Activated CD4-positive, alpha-beta T cell treated with anti-CD3 and anti-CD28 coated beads for 36 hours (primary cell): ENCODE measurements around the gene E4F1. TPM values are rescaled to one million over a fixed set of nuclear protein-coding genes. Genes with fewer than 3 reads are reported as not detected.
"Not testable (repeated sequence)": the region's sequence is repeated elsewhere in the genome, so short reads cannot be mapped to it uniquely, and the experiment has no call there.

Experiments
- ATAC-seq: fragments of 200-7000 bp; cut with Tn5 transposase; one replicate; pipeline ENCODE4 v1.10.0; 2021; ENCODE audit warnings: mild to moderate bottlenecking, moderate library complexity
- CTCF ChIA-PET: fragments of 350-600 bp; sonication (Branson Sonifier 250); formaldehyde crosslinking; loops from one replicate; lab custom pipeline; 2021; ENCODE audit warnings: antibody characterized with exemption; lab: Charles Lee
- POLR2A ChIA-PET: fragments of 350-600 bp; sonication (Branson Sonifier 250); formaldehyde crosslinking; loops from one replicate; lab custom pipeline; 2021; ENCODE audit warnings: antibody characterized with exemption, inconsistent platforms; lab: Charles Lee
- DNase-seq: peaks from one replicate; pipeline ENCODE4 v3.0.0-alpha.2; 2020
- H3K27ac Mint-ChIP-seq: one replicate; pipeline ENCODE4 v1.8.0; 2021; ENCODE audit warnings: mixed read lengths
- H3K27me3 Mint-ChIP-seq: one replicate; pipeline ENCODE4 v1.8.0; 2021; ENCODE audit warnings: mixed read lengths
- H3K36me3 Mint-ChIP-seq: one replicate; pipeline ENCODE4 v1.8.0; 2021; ENCODE audit warnings: low read depth, mixed read lengths
- H3K4me1 Mint-ChIP-seq: one replicate; pipeline ENCODE4 v1.8.0; 2021; ENCODE audit warnings: mixed read lengths
- H3K4me3 Mint-ChIP-seq: one replicate; pipeline ENCODE4 v1.8.0; 2021; ENCODE audit warnings: mild to moderate bottlenecking, moderate library complexity, mixed read lengths
- H3K9me3 Mint-ChIP-seq: one replicate; pipeline ENCODE4 v1.8.0; 2021; ENCODE audit warnings: low read depth, mixed read lengths
- intact Hi-C, 2 experiments: fragments of 100-400 bp; cut with DNase I in 1 of 2; cut with micrococcal nuclease in 1 of 2; formaldehyde crosslinking; loops; one replicate each; pipeline versions ENCODE4 v1.14.2 to v1.15.1; 2022 to 2024; cut with DNase I, micrococcal nuclease
- total RNA-seq, 2 experiments: library from RNA; stranded (reverse); gene quantifications; one replicate each; pipeline ENCODE4 v1.2.3, GENCODE V29; 2021

E4F1 gene
- total RNA-seq, 2 experiments from 2014 or later = 18.0 to 18.6 TPM

DNA sequence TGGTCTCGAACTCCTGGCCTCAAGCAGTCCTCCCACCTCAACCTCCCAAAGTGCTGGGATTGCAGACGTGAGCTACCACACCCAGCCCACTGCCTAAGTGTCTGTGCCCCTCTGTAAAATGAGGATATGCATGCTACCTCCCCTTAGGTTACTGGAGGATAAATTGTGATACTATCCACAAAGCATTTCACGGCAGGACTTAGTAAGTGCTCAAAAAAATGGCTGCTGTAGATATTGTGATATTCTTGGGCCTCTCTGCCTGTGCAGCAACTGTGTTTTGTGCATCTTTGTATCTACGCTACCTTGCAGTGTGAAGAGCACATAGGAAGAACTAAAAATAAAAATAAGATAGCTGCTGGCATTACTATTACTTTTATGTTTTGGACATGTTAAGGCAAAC is 25.1 kb upstream of the E4F1 start:
- POLR2A ChIA-PET = interaction anchor here (0.6 kb wide), 1 partner anchor 11 kb away, joined by 3 read pairs; no protein-coding TSS in a partner anchor
- no peak overlapping the region for H3K27ac Mint-ChIP-seq
- peak overlapping the region; percentile 11 for H3K4me3 Mint-ChIP-seq
- CTCF ChIA-PET = no interaction called here
- H3K36me3 Mint-ChIP-seq = no peaks in the 10 kb centered on the region
- ATAC-seq (no peak), DNase-seq (no peak)
- H3K27me3 Mint-ChIP-seq = peaks cover 23% of the 10 kb centered on the region
- H3K9me3 Mint-ChIP-seq = no peaks in the 10 kb centered on the region
- peaks cover 5% of the 10 kb centered on the region for H3K4me1 Mint-ChIP-seq
- intact Hi-C loops = loop anchor here in 1 of 2 experiments (5.0 kb wide), 1 partner anchor 289 kb away; no protein-coding TSS in a partner anchor

DNA sequence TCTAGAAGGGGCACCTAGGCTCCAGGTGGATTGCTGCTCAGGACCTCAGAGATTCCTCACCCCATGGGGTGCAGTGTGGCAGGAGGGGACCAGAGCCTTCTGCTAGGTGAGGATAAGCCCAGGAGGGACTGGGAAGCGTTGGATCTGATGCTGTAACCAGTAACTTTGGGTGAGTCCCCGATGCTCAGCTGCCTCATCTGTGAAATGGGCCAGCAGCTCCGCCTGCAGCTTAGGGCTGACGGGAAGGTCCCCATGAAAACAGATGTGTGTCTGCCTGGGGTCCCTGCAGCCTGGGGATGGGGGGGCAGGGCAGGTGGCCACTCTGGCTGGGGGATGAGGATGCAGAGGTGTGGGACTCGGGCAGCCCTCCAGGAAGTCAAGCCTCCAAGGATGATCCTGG is 24.3 kb upstream of the E4F1 start:
- POLR2A ChIA-PET = no interaction called here
- H3K36me3 Mint-ChIP-seq = no peaks in the 10 kb centered on the region

DNA sequence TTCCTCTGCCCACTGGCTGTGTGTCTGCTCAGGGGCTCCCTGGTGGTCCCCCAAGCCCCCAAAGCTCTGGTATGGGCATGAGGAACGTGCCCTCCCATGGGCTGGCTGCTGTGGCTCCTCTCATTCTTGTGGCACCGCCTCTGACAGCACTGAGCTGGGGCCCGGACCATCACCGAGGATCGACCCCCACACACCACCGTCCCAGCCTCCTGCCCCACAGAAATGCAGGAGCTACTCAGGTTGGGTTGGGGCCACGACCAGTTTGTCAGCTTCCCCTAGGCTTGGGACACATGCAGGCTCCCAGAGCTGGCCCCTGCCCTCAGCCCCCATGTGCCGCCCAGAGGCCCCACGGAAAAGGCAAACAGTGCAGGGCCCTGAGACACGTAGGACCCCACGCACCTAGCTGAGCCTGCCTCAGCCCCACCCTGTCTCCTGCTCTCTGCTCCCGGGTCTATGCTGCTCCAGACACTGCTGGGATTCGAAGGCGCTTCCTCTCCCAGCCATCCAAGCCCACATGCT is 23.7 kb upstream of the E4F1 start:
- CTCF ChIA-PET = no interaction called here
- H3K27ac Mint-ChIP-seq = no peak overlapping the region
- H3K9me3 Mint-ChIP-seq = no peaks in the 10 kb centered on the region
- DNase-seq (no peak), ATAC-seq (no peak)
- peaks cover 23% of the 10 kb centered on the region for H3K27me3 Mint-ChIP-seq
- peaks cover 10% of the 10 kb centered on the region for H3K4me1 Mint-ChIP-seq
- no peaks in the 10 kb centered on the region for H3K36me3 Mint-ChIP-seq
- intact Hi-C loops = loop anchor here in 1 of 2 experiments (5.0 to 10.0 kb wide), 2 partner anchors 288 to 585 kb away; partner anchors contain the start of genes CRAMP1 and IFT140
- no peak overlapping the region for H3K4me3 Mint-ChIP-seq
- POLR2A ChIA-PET = no interaction called here

More for the DNA sequence above, 24.3 kb upstream of the E4F1 start:
- intact Hi-C loops = loop anchor here in 1 of 2 experiments (5.0 kb wide), 1 partner anchor 288 kb away; no protein-coding TSS in a partner anchor
- CTCF ChIA-PET = no interaction called here
- DNase-seq (no peak), ATAC-seq (no peak)
- Mint-ChIP-seq H3K27ac (no peak overlapping the region), H3K4me1 (peaks cover 5% of the 10 kb centered on the region), H3K9me3 (no peaks in the 10 kb centered on the region), H3K4me3 (no peak overlapping the region), H3K27me3 (peaks cover 23% of the 10 kb centered on the region)

DNA sequence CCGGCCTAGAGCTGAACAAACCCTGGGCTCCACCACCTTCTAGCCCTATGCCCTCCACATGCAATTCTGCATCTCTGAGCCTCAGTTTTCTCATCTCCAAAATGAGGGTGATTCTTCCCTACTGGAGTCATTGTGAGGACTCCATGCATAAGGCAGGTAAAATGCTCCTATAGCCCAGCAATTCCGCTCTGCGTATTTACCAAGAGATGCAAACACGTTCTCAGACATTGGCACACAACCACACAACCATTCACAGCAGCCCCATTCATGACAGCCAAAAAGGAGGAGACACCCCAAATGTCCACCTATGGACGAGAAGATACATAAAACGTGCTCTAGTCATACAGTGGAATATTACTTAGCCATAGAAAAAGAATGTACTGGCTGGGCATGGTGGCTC is 23.1 kb upstream of the E4F1 start:
- ChIA-PET CTCF (no interaction called here), POLR2A (no interaction called here)
- H3K27ac Mint-ChIP-seq = no peak overlapping the region
- no peaks in the 10 kb centered on the region for H3K9me3 Mint-ChIP-seq
- DNase-seq = no peak
- H3K36me3 Mint-ChIP-seq = no peaks in the 10 kb centered on the region
- intact Hi-C loops = loop anchor here in 1 of 2 experiments (10.0 kb wide), 1 partner anchor 586 kb away; the partner anchor contains the start of genes CRAMP1 and IFT140
- H3K27me3 Mint-ChIP-seq = peaks cover 16% of the 10 kb centered on the region
- H3K4me3 Mint-ChIP-seq = no peak overlapping the region
- H3K4me1 Mint-ChIP-seq = peaks cover 5% of the 10 kb centered on the region
- no peak for ATAC-seq

DNA sequence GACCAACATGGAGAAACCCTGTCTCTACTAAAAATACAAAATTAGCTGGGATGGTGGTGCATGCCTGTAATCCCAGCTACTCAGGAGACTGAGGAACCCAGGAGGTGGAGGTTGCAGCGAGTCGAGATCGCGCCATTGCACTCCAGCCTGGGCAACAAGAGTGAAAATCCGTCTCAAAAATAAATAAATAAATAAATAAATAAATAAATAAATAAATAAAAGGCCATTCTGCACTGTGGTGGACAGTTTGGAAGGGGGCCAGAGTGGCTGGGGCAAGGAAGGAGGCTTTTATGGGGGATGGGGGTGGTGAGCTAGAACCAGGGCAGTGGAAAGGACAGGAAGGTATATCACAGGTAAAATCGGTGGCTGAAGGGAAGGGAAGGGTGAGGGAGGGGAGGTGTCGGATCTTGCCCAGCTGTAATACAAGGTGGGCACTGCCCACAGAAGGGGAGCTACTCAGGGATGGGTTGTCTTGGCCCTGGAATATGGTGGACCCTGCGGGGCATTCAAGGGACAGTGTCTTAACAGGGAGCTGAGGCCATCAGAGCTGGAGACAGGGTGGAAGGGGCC is 20.2 kb upstream of the E4F1 start:
- Mint-ChIP-seq H3K36me3 (peaks cover 17% of the 10 kb centered on the region), H3K4me3 (peak overlapping the region; percentile 83), H3K4me1 (peaks cover 16% of the 10 kb centered on the region)
- POLR2A ChIA-PET, H3K27me3 Mint-ChIP-seq, DNase-seq, H3K27ac Mint-ChIP-seq, H3K9me3 Mint-ChIP-seq, ATAC-seq: not testable (repeated sequence)
- CTCF ChIA-PET = interaction anchor here (0.7 to 1.9 kb wide), 3 partner anchors 8 to 182 kb away, joined by 3 to 9 read pairs (median 5); partner anchors contain the start of gene PGP
- intact Hi-C loops = loop anchor here in 1 of 2 experiments (10.0 kb wide), 1 partner anchor 588 kb away; the partner anchor contains the start of genes CRAMP1 and IFT140

DNA sequence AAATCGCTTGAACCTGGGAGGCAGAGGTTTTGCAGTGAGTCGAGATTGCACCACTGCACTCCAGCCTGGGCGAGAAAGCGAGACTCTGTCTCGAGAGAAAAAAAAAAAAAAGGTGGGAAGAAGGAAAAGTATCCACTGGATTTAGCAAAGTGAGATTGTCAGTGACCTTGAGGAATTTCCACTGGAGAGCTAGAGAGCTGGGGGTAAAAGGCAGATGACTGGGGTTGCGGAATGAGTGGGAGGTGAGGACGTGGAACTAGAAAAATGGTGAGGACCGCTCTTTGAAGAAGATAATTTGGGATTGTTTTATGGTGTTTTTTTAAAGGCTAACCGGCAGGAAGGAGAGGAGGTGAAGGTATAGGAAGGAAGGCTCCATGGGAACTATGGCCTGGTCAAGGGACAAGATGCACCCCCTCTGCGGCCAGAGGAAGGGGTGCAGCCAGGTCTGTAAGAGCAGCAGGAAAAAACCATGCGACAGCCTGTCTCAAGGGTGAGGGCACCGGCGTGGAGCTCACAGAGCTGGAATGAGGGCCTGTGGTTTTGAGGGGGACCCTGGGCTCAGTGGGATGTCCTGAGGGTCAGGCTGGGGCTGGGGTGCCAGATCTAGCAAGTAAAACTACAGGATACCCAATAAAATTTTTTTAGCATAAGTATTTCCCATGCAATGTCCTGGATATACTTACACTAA is 18.8 kb upstream of the E4F1 start:
- no peaks in the 10 kb centered on the region for H3K27me3 Mint-ChIP-seq
- POLR2A ChIA-PET = no interaction called here
- H3K9me3 Mint-ChIP-seq = no peaks in the 10 kb centered on the region
- intact Hi-C loops = loop anchor here (1.0 to 10.0 kb wide), 19 partner anchors 10 to 590 kb away; partner anchors contain the start of genes E4F1 (in 2 of the 2), RNPS1 (in 2 of the 2), TRAF7 (in 2 of the 2) and ABCA3 (in 1 of the 2)
- H3K36me3 Mint-ChIP-seq = peaks cover 17% of the 10 kb centered on the region
- no peak for DNase-seq
- H3K4me1 Mint-ChIP-seq = peaks cover 16% of the 10 kb centered on the region
- peak overlapping the region; percentile 83 for H3K4me3 Mint-ChIP-seq
- ATAC-seq = no peak
- H3K27ac Mint-ChIP-seq = peak overlapping the region; percentile 63
- CTCF ChIA-PET = interaction anchor here (0.5 to 1.9 kb wide), 5 partner anchors 10 to 1571 kb away, joined by 3 to 9 read pairs (median 4); partner anchors contain the start of gene PGP

DNA sequence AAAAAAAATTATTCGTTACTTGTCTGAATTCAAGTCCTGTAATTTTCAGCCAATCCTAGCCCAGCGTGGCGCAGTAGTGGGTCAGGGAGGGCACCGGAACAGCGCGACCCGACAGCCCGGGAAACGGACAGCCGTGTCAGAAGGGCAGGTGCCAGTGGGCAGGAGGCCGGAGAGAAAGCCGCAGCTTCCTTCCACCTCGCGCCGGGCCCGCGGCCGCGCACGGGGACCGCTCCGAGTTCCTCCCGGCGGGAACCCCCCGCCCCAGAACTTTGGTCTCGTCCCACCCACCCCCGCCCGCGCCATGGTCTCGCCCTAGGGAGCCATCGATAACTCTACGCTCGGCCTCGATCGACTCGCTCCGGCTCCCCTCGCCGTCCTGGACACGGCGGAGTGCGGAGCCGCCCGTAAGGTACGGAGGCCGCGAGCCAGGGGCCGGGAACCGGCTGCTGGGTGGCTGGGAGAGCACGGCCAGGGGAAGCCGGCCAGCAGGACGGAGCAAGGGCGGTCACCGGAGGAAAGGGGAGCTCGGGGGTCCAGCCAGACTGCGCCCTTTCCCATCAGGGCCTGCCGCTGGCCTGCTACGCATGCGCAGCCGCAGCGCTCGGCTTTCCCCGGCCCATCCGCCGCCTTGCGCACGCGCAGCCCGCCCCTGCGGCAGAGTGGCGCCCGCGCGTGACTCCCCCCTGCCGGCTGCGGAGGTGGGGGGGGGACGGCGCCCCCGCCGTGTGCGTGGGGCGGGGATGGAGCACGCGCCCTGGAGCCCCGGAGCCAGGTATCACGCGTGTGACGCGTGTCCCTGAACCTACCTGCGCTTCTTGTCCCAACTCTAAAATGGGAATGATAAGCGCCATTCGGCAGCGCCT is 18.1 kb upstream of the E4F1 start, which contains the start of gene MLST8:
Gene MLST8 (plus strand): TSS at position 351 of the 863 bp plus-strand sequence. CDS start 632 bp downstream, outside the sequence.
- Mint-ChIP-seq H3K27me3 (no peaks in the 10 kb centered on the region), H3K9me3 (no peaks in the 10 kb centered on the region), H3K4me1 (peaks cover 16% of the 10 kb centered on the region), H3K36me3 (peaks cover 18% of the 10 kb centered on the region), H3K4me3 (peak within 1 kb of the TSS; percentile 83), H3K27ac (peak within 1 kb of the TSS; percentile 84)
- ChIA-PET CTCF (no interaction called here), POLR2A (no interaction called here)
- peak; percentile 92 for DNase-seq
- intact Hi-C loops = loop anchor here (1.0 to 10.0 kb wide), 19 partner anchors 9 to 591 kb away; partner anchors contain the start of genes E4F1 (in 2 of the 2), RNPS1 (in 2 of the 2), TRAF7 (in 2 of the 2) and ABCA3 (in 1 of the 2)
- ATAC-seq = peak; percentile 84

DNA sequence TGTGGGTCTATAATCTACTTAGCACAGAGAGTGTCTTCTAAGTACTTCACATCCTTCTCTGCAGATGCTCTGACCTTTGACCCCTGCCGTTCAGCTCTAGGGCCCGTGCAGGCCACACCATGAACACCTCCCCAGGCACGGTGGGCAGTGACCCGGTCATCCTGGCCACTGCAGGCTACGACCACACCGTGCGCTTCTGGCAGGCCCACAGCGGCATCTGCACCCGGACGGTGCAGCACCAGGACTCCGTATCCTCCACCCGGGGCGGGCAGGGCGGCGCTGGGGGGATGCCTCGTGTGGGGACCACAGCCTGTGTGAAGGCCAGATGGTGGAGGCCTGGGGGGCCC is 17.5 kb upstream of the E4F1 start:
- Mint-ChIP-seq H3K27ac (peak overlapping the region; percentile 84), H3K36me3 (peaks cover 20% of the 10 kb centered on the region), H3K27me3 (no peaks in the 10 kb centered on the region), H3K9me3 (no peaks in the 10 kb centered on the region), H3K4me1 (peaks cover 16% of the 10 kb centered on the region), H3K4me3 (peak overlapping the region; percentile 83)
- ATAC-seq (peak; percentile 27), DNase-seq (no peak)
- ChIA-PET CTCF (interaction anchor here (0.7 kb wide), 1 partner anchor 307 kb away, joined by 4 read pairs; no protein-coding TSS in a partner anchor), POLR2A (interaction anchor here (1.1 kb wide), 1 partner anchor 50 kb away, joined by 3 read pairs; the partner anchor contains the start of gene TRAF7)
- intact Hi-C loops = loop anchor here (1.0 to 10.0 kb wide), 19 partner anchors 8 to 591 kb away; partner anchors contain the start of genes E4F1 (in 2 of the 2), RNPS1 (in 2 of the 2), TRAF7 (in 2 of the 2) and ABCA3 (in 1 of the 2)

DNA sequence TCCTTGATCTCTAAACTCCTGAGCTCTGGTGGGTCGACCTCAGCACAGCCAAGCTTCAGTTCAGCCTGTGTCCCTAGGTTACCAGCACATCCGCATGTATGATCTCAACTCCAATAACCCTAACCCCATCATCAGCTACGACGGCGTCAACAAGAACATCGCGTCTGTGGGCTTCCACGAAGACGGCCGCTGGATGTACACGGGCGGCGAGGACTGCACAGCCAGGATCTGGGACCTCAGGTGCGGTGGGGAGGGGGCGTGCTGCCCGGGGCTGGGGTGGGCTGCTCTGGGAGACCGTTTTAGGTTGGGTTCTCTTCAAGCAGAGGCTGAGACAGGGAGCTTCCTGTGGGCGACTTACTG is 17.0 kb upstream of the E4F1 start:
- ChIA-PET POLR2A (interaction anchor here (1.1 kb wide), 1 partner anchor 51 kb away, joined by 3 read pairs; the partner anchor contains the start of gene TRAF7), CTCF (interaction anchor here (0.6 to 0.7 kb wide), 2 partner anchors 16 to 306 kb away, joined by 3 to 4 read pairs; no protein-coding TSS in a partner anchor)
- Mint-ChIP-seq H3K27me3 (no peaks in the 10 kb centered on the region), H3K4me3 (peak overlapping the region; percentile 83), H3K27ac (peak overlapping the region; percentile 84), H3K9me3 (no peaks in the 10 kb centered on the region), H3K36me3 (peaks cover 20% of the 10 kb centered on the region), H3K4me1 (peaks cover 16% of the 10 kb centered on the region)
- intact Hi-C loops = loop anchor here (5.0 to 10.0 kb wide), 5 partner anchors 49 to 592 kb away; partner anchors contain the start of genes CRAMP1 (in 1 of the 2), IFT140 (in 1 of the 2), NTN3 (in 1 of the 2) and RNPS1 (in 1 of the 2)
- ATAC-seq = no peak
- DNase-seq = no peak
